Right lobe of liver (tissue), 6 donors: ENCODE measurements around the gene MRGPRD. TPM values are rescaled to one million over a fixed set of nuclear protein-coding genes. Genes with fewer than 3 reads are reported as not detected.
A peak's percentile ranks its signal among the peaks of the same experiment; 100 is the strongest.

Experiments used
- ATAC-seq, 4 donors: fragments of 200-7000 bp; cut with Tn5 transposase; one replicate each; pipeline ENCODE4 v1.9.1; 2020; ENCODE audit warnings: mild to moderate bottlenecking in 4 of 4, moderate library complexity in 4 of 4
- DNase-seq, 3 donors: peaks; one replicate each; pipeline ENCODE4 v3.0.0-alpha.2; 2020
- H3K27ac ChIP-seq, 3 donors: fragments of 200-600 bp; one replicate each; pipeline ENCODE4 v1.8.0; 2022
- H3K27me3 ChIP-seq, 2 donors: fragments of 200-600 bp; one replicate each; pipeline ENCODE4 v1.8.0; 2022
- H3K36me3 ChIP-seq, 4 donors: fragments of 200-600 bp; sonication (generic) in 1 of 4; one replicate each; pipeline versions ENCODE4 v1.5.1 to v1.8.0; 2017 to 2022; ENCODE audit warnings: control low read depth in 1 of 4
- H3K4me1 ChIP-seq, 4 donors: fragments of 200-600 bp; sonication (generic) in 1 of 4; one replicate each; pipeline versions ENCODE4 v1.5.1 to v1.8.0; 2017 to 2022; ENCODE audit warnings: control low read depth in 1 of 4
- H3K4me3 ChIP-seq, 3 donors: fragments of 200-600 bp; one replicate each; pipeline ENCODE4 v1.8.0; 2022
- H3K9me3 ChIP-seq, 4 donors: fragments of 200-600 bp; sonication (generic) in 1 of 4; one replicate each; pipeline versions ENCODE4 v1.5.1 to v1.8.0; 2017 to 2022; ENCODE audit warnings: control low read depth in 1 of 4
- POLR2A ChIP-seq: fragments of 450-650 bp; IDR thresholded peaks from one replicate; pipeline ENCODE4 v1.6.1; 2017; ENCODE audit warnings: antibody characterized with exemption, mild to moderate bottlenecking
- WGBS: methylation state at CpG from one replicate; pipeline ENCODE4 v1.1.6; 2018; ENCODE audit warnings: low coverage, low lambda C conversion rate; ENCODE audit not compliant: insufficient coverage; ENCODE audit errors: missing lambda C conversion rate; 5-methylcytosine and 5-hydroxymethylcytosine counted together
- intact Hi-C, 2 donors: fragments of 100-400 bp; cut with DNase I; formaldehyde crosslinking; loops; one replicate each; pipeline versions ENCODE4 v1.11.2 to v1.14.1; 2022
- total RNA-seq, 6 experiments: library from RNA; depleted of rRNA in 2 of 6; stranded (reverse); fragments of >200 nt in 2 of 6; fragmentation: NEBNext Ultra II Directional in 3 of 6; extraction: Animal tissue kit (Norgen Biotek cat#: 25700) in 3 of 6; gene quantifications; one replicate each; pipeline versions ENCODE4 v1.1.0 to v1.2.4, GENCODE V29; 2016 to 2023
- TF ChIP-seq, protein P1 (sequence below), 4 donors: fragments of 200-600 bp in 3 of 4; fragments of 450-650 bp in 1 of 4; IDR thresholded peaks; one replicate each; pipeline versions ENCODE4 v1.5.1 to v1.8.0; 2016 to 2022; ENCODE audit warnings: antibody characterized with exemption in 4 of 4, mild to moderate bottlenecking in 2 of 4
- donor health status: DM: no; HTN: yes; CAD: no.
- donor health status: DM: no; HTN: no; CAD: no.
- donor health status: DM: no; HTN: no; CAD: no.
- donor health status: DM: no; HTN: yes; CAD: no.
- donor health status: DM: no; HTN: yes; CAD: no.

The MRGPRD gene
- total RNA-seq, 6 experiments from 2014 or later = not detected

DNA sequence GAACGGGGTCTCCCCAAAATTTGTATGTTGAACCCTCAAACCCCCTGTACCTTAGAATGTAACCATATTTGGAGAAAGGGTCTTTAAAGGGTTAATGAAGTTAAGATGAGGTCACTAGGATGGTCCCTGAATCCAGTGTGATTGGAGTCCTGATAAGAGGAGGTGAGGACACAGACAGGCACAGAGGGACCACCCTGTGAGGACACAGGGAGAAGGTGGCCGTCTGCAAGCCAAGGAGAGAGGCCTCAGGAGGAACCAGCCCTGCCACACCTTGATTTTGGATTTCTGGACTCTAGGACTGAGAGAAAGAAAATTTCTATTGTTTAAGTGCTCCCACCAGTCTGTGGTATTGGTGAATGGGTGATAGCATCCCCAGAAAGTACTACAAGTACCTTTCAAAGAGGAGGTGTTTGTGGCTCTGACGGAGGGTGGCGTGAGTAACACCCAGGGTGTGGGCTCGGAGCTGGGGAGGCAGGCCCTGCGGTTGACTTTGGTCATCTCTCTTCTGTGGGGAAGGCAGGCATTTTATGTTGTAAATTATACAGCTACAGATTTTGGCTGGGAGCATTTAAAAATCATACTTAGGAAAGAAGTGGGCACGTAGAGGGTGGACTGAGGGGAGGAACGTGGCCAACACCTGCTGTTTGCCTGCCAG, 18.4 kb upstream of the MRGPRD start:
- no peaks in the 10 kb centered on the region for H3K27me3 ChIP-seq
- no peak overlapping the region for H3K4me3 ChIP-seq
- 87% methylated on average over 6 of the region's 8 CpGs for WGBS
- intact Hi-C loops = no loop called here
- ATAC-seq = no peak
- no peaks in the 10 kb centered on the region for H3K36me3 ChIP-seq
- H3K9me3 ChIP-seq = no peaks in the 10 kb centered on the region
- H3K4me1 ChIP-seq = peaks cover 0 to 21% (median 3%) of the 10 kb centered on the region in 4 donors
- TF ChIP-seq POLR2A = no peak
- TF ChIP-seq, protein P1, sequence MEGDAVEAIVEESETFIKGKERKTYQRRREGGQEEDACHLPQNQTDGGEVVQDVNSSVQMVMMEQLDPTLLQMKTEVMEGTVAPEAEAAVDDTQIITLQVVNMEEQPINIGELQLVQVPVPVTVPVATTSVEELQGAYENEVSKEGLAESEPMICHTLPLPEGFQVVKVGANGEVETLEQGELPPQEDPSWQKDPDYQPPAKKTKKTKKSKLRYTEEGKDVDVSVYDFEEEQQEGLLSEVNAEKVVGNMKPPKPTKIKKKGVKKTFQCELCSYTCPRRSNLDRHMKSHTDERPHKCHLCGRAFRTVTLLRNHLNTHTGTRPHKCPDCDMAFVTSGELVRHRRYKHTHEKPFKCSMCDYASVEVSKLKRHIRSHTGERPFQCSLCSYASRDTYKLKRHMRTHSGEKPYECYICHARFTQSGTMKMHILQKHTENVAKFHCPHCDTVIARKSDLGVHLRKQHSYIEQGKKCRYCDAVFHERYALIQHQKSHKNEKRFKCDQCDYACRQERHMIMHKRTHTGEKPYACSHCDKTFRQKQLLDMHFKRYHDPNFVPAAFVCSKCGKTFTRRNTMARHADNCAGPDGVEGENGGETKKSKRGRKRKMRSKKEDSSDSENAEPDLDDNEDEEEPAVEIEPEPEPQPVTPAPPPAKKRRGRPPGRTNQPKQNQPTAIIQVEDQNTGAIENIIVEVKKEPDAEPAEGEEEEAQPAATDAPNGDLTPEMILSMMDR (IDR thresholded peaks at IDR 0.05) = no peak
- no peak for DNase-seq
- peak overlapping the region in 1 of 3 donors; percentile 88 for H3K27ac ChIP-seq

DNA sequence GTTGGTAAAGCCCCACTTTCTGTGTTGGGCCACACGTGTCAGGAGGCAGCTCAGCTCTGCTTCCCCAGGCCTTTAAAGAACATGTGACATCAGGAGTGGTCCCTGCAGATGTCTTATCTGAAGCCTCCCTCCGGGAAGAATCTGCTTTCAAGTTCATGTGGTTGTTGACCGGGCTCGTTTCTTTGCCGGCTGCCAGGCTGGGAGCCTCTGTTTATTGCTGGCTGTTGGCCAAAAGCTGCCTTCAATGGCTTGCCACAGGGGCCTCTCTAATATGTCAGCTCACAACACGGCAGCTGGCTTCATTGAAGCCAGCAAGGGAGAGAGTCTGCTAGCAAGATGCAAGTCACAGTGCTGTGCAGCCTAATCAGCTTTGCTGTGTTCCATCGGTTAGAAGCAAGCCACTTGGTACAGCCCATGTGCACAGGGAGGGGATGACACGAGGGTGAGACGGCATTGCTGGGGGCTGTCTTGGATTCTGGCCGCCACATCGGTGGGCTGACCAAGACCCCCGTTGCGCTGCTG, 17.7 kb upstream of the MRGPRD start:
- Histone ChIP-seq H3K9me3 (no peaks in the 10 kb centered on the region), H3K4me3 (no peak overlapping the region), H3K27ac (no peak overlapping the region), H3K36me3 (no peaks in the 10 kb centered on the region), H3K4me1 (peaks cover 0 to 21% (median 3%) of the 10 kb centered on the region in 4 donors), H3K27me3 (no peaks in the 10 kb centered on the region)
- DNase-seq (peak in 1 of 3 donors; percentile 58), ATAC-seq (peak in 3 of 4 donors; percentile 7 to 31 (median 20))
- no peak for TF ChIP-seq POLR2A
- TF ChIP-seq, protein P1 (IDR thresholded peaks at IDR 0.05) = no peak
- WGBS = 30% methylated on average over 12 of the region's 13 CpGs
- intact Hi-C loops = no loop called here

DNA sequence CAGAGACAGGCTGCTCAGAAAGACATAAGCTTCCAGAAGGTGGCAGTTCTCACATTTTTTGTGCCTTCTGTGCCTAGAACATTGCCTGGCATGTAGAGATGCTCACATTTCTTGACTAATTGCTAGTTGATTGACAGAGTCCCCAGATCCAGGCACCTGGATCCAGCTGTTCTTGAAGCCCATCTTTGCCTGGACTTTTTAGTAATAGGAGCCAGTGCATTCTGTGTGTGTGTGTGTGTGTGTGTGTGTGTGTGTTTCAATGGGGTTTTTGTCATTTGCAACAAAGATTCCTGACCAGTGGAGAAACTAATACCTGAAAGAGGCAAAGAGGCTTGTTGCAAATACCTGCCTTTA, 17.2 kb upstream of the MRGPRD start:
- DNase-seq (no peak), ATAC-seq (no peak)
- intact Hi-C loops = no loop called here
- Histone ChIP-seq H3K4me3 (no peak overlapping the region), H3K27me3 (no peaks in the 10 kb centered on the region), H3K4me1 (peaks cover 0 to 21% (median 3%) of the 10 kb centered on the region in 4 donors), H3K36me3 (no peaks in the 10 kb centered on the region), H3K9me3 (no peaks in the 10 kb centered on the region), H3K27ac (no peak overlapping the region)
- TF ChIP-seq, protein P1 (IDR thresholded peaks at IDR 0.05) = no peak
- TF ChIP-seq POLR2A = no peak

DNA sequence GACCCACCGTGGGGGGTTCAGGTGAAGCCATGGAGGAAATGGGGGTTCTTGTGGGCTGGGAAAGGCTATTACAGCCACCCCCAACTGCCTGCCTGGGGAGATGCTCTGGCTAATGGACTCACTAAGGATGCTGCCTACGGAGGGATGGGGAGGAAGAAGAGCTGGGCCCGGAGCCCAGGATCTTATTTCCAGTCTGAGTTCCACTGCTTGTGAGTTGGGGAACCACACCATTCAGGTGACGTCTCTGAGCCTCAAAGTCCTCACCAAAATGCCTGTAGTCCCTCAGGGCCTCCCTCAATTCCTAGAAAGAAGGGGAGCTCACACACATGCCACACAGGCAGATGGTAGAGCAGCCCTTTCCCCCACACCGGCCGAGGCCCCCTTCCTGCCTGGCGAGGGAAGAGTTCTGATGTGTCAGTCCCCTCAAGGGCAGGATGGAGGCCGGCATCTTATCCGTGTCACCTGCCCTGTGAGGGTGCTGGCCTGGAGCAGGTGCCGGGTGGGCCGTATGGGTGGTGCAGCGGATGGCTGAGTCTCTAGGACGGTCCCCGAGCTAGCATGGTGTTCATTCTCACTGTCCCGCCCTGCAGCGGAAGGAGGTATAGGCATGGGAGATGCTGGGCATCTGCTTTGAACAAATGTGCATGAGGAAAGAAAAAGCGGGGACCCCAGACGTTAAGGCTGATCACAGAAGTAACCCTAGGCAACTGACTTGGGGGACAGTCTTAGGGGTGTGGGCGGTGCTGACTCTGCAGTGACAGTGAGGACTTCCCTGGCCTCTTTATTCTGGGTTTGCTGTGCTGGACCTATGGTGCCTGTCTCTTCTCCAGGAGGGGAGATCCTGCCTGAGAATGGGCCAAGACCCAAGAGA, 16.6 kb upstream of the MRGPRD start:
- Histone ChIP-seq H3K27me3 (no peaks in the 10 kb centered on the region), H3K27ac (no peak overlapping the region), H3K36me3 (no peaks in the 10 kb centered on the region), H3K4me1 (peaks cover 0 to 21% (median 3%) of the 10 kb centered on the region in 4 donors), H3K9me3 (no peaks in the 10 kb centered on the region), H3K4me3 (no peak overlapping the region)
- TF ChIP-seq, protein P1 (IDR thresholded peaks at IDR 0.05) = no peak
- 94% methylated on average over 6 of the region's 19 CpGs for WGBS
- no peak for ATAC-seq
- DNase-seq = peak in 1 of 3 donors; percentile 37
- intact Hi-C loops = no loop called here
